Hematopoietic multipotent progenitor cell treated with erythropoietin and hydrocortisone succinate and interleukin-3 and kit ligand, for 15 days (in vitro differentiated cells): ENCODE data around the gene EEPD1.

Experiments
- DNase-seq: peaks from one replicate; pipeline ENCODE4 v3.0.0-alpha.2; 2015; ENCODE audit warnings: low spot score

Gene EEPD1

GRCh38 chr7:36190447-36191291 is 37.6 kb downstream of the EEPD1 start:
- DNase-seq: no peak

GRCh38 chr7:36191292-36191920 is 38.4 kb downstream of the EEPD1 start:
- no peak for DNase-seq

- DNase-seq: no peak
Measured at GRCh38 chr7:36192053-36192824, 39.2 kb downstream of the EEPD1 start.

GRCh38 chr7:36192877-36193276 is 39.8 kb downstream of the EEPD1 start:
- no peak for DNase-seq

- no peak for DNase-seq
Measured at GRCh38 chr7:36198854-36199266, 45.8 kb downstream of the EEPD1 start.

GRCh38 chr7:36199329-36199728 is 46.3 kb downstream of the EEPD1 start:
- DNase-seq: no peak

- DNase-seq: no peak
Measured at GRCh38 chr7:36201122-36201723, 48.2 kb downstream of the EEPD1 start.

- no peak for DNase-seq
Measured at GRCh38 chr7:36202398-36202797, 49.3 kb downstream of the EEPD1 start.

GRCh38 chr7:36203071-36203790 is 50.2 kb downstream of the EEPD1 start:
- no peak for DNase-seq

- DNase-seq: no peak
Measured at GRCh38 chr7:36204044-36204663, 51.1 kb downstream of the EEPD1 start.

- no peak for DNase-seq
Measured at GRCh38 chr7:36204929-36205635, 52.0 kb downstream of the EEPD1 start.

GRCh38 chr7:36205803-36206202 is 52.7 kb downstream of the EEPD1 start:
- no peak for DNase-seq

GRCh38 chr7:36207451-36208291 is 54.6 kb downstream of the EEPD1 start:
- no peak for DNase-seq

- DNase-seq: no peak
Measured at GRCh38 chr7:36208426-36208825, 55.4 kb downstream of the EEPD1 start.

- no peak for DNase-seq
Measured at GRCh38 chr7:36208997-36209813, 56.2 kb downstream of the EEPD1 start.

GRCh38 chr7:36209814-36210183 is 56.7 kb downstream of the EEPD1 start:
- DNase-seq: no peak

- no peak for DNase-seq
Measured at GRCh38 chr7:36210291-36210922, 57.4 kb downstream of the EEPD1 start.
